DOHH2 (cell line): ENCODE results near the gene SUFU.

Experiments used
- CTCF ChIP-seq: fragments of 200-600 bp; sonication (generic); IDR thresholded peaks from one replicate; pipeline ENCODE4 v1.5.1; 2014; ENCODE audit warnings: antibody characterized with exemption, mild to moderate bottlenecking, low read depth, low read length; ENCODE audit not compliant: poor library complexity, severe bottlenecking
- EZH2phosphoT487 ChIP-seq: fragments of 200-600 bp; sonication (generic); IDR thresholded peaks from 2 replicates; pipeline ENCODE4 v1.6.1; 2017; ENCODE audit warnings: borderline replicate concordance, mild to moderate bottlenecking, antibody characterized with exemption, low read length, moderate library complexity, mixed read lengths

- TF ChIP-seq EZH2phosphoT487: no peak
- no peak for TF ChIP-seq CTCF
These were observed 128.8 kb downstream of the SUFU start for GRCh38 chr10:102632394-102633111.
